Neural progenitor cell (in vitro differentiated cells): ENCODE data around the gene DTX4.

ENCODE experiments used
- EZH2 ChIP-seq: fragments of 200-600 bp; sonication (generic); IDR thresholded peaks from 2 replicates; pipeline ENCODE4 v1.6.1; 2017; ENCODE audit warnings: antibody characterized with exemption, mild to moderate bottlenecking, moderate library complexity
- EZH2phosphoT487 ChIP-seq: fragments of 200-600 bp; sonication (generic); IDR thresholded peaks from 2 replicates; pipeline ENCODE4 v1.6.1; 2017; ENCODE audit warnings: antibody characterized with exemption
- TF ChIP-seq, protein P1 (sequence below): fragments of 200-600 bp; sonication (generic); IDR thresholded peaks from 2 replicates; pipeline ENCODE4 v1.5.1; 2017; ENCODE audit warnings: antibody characterized with exemption, mild to moderate bottlenecking

DNA sequence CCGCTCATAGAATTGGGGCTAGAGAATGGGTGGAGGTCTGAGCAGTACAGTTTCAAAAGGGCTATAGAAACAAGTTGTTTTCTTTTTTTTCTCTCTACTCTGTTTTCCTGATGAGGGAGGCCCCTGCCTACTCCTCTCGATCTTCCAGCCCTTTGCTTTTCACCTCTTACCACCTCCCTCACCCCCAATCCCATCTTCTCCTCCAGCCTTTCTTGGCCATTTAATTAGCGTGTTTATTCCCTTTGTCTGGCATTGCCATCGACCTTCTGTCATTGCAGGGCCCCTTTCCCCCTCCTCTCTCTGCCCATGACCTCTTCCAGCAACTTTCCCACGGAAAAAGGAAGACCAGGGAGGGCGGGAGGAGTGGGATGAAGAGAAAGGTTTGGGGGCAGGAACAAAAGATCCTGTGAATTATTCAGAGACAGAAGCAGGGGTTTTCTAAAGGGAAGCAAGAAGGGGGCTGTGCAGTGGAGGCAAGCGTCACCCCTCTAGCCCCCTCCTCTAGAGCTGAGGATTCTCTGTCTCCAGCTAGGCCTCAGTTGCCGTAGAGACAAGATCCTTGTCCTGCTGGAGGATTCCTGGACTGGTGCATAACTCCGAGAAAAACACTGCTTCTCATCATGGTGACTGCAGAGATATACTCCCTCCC lies 12.9 kb downstream of the DTX4 start:
- TF ChIP-seq, protein P1, sequence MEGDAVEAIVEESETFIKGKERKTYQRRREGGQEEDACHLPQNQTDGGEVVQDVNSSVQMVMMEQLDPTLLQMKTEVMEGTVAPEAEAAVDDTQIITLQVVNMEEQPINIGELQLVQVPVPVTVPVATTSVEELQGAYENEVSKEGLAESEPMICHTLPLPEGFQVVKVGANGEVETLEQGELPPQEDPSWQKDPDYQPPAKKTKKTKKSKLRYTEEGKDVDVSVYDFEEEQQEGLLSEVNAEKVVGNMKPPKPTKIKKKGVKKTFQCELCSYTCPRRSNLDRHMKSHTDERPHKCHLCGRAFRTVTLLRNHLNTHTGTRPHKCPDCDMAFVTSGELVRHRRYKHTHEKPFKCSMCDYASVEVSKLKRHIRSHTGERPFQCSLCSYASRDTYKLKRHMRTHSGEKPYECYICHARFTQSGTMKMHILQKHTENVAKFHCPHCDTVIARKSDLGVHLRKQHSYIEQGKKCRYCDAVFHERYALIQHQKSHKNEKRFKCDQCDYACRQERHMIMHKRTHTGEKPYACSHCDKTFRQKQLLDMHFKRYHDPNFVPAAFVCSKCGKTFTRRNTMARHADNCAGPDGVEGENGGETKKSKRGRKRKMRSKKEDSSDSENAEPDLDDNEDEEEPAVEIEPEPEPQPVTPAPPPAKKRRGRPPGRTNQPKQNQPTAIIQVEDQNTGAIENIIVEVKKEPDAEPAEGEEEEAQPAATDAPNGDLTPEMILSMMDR = no peak
- TF ChIP-seq EZH2phosphoT487 (no peak), EZH2 (no peak)
